Gastroesophageal sphincter (tissue), 4 donors: ENCODE results near the gene WDR46. TPM values are rescaled to one million over a fixed set of nuclear protein-coding genes. Genes with fewer than 3 reads are reported as not detected.

Source experiments
- ATAC-seq: fragments of 150-250 bp; one replicate; pipeline ENCODE4 v1.9.1; 2016; ENCODE audit warnings: mild to moderate bottlenecking, moderate library complexity
- H3K27ac ChIP-seq, 4 donors: fragments of 200-600 bp; sonication (generic) in 3 of 4; 1 replicate in 3 of 4; 2 replicates in 1 of 4; pipeline ENCODE4 v1.5.1; 2016 to 2019
- H3K27me3 ChIP-seq: fragments of 200-600 bp; sonication (generic); one replicate; pipeline ENCODE4 v1.5.1; 2019
- H3K36me3 ChIP-seq, 2 donors: fragments of 200-600 bp; sonication (generic); one replicate each; pipeline ENCODE4 v1.5.1; 2019; ENCODE audit warnings: control low read depth in 1 of 2
- H3K4me1 ChIP-seq, 3 donors: fragments of 200-600 bp; sonication (generic); 1 replicate in 2 of 3; 2 replicates in 1 of 3; pipeline ENCODE4 v1.5.1; 2016 to 2019; ENCODE audit warnings: control low read depth in 2 of 3
- H3K4me3 ChIP-seq, 2 donors: fragments of 200-600 bp; sonication (generic); one replicate each; pipeline ENCODE4 v1.5.1; 2019; ENCODE audit warnings: mild to moderate bottlenecking in 1 of 2, moderate library complexity in 1 of 2
- H3K9me3 ChIP-seq, 3 donors: fragments of 200-600 bp; sonication (generic); one replicate each; pipeline ENCODE4 v1.5.1; 2017 to 2019; ENCODE audit warnings: control low read depth in 2 of 3
- EP300 ChIP-seq: sonication (generic); formaldehyde crosslinking; IDR thresholded peaks from one replicate; pipeline ENCODE4 v1.6.1; 2017; ENCODE audit warnings: antibody characterized with exemption, mild to moderate bottlenecking
- POLR2A ChIP-seq, 2 donors: fragments of 450-650 bp; IDR thresholded peaks; one replicate each; pipeline ENCODE4 v1.6.1; 2017; ENCODE audit warnings: antibody characterized with exemption in 2 of 2, mild to moderate bottlenecking in 2 of 2, moderate library complexity in 1 of 2
- POLR2AphosphoS5 ChIP-seq: sonication (generic); formaldehyde crosslinking; IDR thresholded peaks from one replicate; pipeline ENCODE4 v1.6.1; 2017; ENCODE audit warnings: antibody characterized with exemption
- WGBS, 2 donors: methylation state at CpG; one replicate each; pipeline ENCODE4 v1.1.5; 2018; ENCODE audit warnings: low coverage in 1 of 2; 5-methylcytosine and 5-hydroxymethylcytosine counted together
- total RNA-seq, 4 donors: library from RNA; depleted of rRNA; stranded (reverse); fragments of >200 nt; gene quantifications; one replicate each; pipeline ENCODE4 v1.1.0, GENCODE V29; 2016
- TF ChIP-seq, protein P1 (sequence below), 4 experiments: fragments of 200-600 bp in 2 of 4; fragments of 450-650 bp in 2 of 4; sonication (generic) in 1 of 4; IDR thresholded peaks; one replicate each; pipeline ENCODE4 v1.5.1; 2017 to 2019; ENCODE audit warnings: antibody characterized with exemption in 4 of 4, mild to moderate bottlenecking in 2 of 4, moderate library complexity in 2 of 4

The WDR46 gene
- total RNA-seq, result 10 to 100 TPM; 26.4 to 39.2 (median 35.6) TPM

- WGBS, 2 donors, result 0% methylated on average over 10 to 13 of the region's 43 CpGs
- Histone ChIP-seq H3K4me3 (peak within 1 kb of the TSS; percentile 64 to 69), H3K27ac (peak within 1 kb of the TSS; percentile 15 to 86 (median 82)), H3K27me3 (no peaks in the 10 kb centered on the region), H3K9me3 (no peaks in the 10 kb centered on the region), H3K36me3 (peaks cover 0 to 75% of the 10 kb centered on the region in 2 donors), H3K4me1 (peaks cover 3 to 35% (median 14%) of the 10 kb centered on the region in 3 donors)
- peak; percentile 94 for ATAC-seq
- no peak for TF ChIP-seq POLR2A (IDR thresholded peaks at IDR 0.05)
- TF ChIP-seq POLR2AphosphoS5, result peak; percentile 49
Observed at GRCh38 chr6:33288921-33289783, at the start of gene WDR46, which contains the start of gene PFDN6. Gene WDR46 (minus strand): TSS chr6:33289239. CDS start chr6:33289170, 69 bp downstream. Gene PFDN6 (plus strand): TSS chr6:33289601. CDS start chr6:33289857, 256 bp downstream.

DNA sequence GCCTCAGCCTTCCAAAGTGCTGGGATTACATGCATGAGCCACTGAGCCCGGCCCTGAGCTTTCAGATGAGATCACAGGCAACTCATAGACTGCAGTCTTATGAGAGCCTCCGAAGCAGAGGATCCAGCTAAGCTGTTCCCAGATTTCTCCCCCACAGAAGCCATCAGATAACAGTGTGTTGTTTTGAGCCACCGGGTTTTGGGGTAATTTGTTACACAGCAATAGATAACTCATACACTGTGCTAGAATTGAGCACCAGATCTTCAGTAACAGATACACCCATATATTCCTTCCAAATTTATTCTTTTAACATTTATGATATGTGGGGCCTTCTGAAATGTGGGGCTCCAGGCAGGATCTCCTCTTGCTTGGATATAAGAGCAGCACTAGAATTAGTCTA is 47.5 kb upstream of the WDR46 start:
- Histone ChIP-seq H3K27me3 (no peaks in the 10 kb centered on the region), H3K9me3 (no peaks in the 10 kb centered on the region), H3K27ac (no peak overlapping the region), H3K4me1 (no peaks in the 10 kb centered on the region), H3K36me3 (no peaks in the 10 kb centered on the region), H3K4me3 (no peak overlapping the region)
- ATAC-seq, result no peak
- WGBS, 2 donors, result 57% methylated on average over 1 of the region's 3 CpGs; no CpG with 5 or more reads in 1 of the 2 donors
- TF ChIP-seq POLR2A (IDR thresholded peaks at IDR 0.05) (no peak), EP300 (no peak)
- TF ChIP-seq, protein P1, sequence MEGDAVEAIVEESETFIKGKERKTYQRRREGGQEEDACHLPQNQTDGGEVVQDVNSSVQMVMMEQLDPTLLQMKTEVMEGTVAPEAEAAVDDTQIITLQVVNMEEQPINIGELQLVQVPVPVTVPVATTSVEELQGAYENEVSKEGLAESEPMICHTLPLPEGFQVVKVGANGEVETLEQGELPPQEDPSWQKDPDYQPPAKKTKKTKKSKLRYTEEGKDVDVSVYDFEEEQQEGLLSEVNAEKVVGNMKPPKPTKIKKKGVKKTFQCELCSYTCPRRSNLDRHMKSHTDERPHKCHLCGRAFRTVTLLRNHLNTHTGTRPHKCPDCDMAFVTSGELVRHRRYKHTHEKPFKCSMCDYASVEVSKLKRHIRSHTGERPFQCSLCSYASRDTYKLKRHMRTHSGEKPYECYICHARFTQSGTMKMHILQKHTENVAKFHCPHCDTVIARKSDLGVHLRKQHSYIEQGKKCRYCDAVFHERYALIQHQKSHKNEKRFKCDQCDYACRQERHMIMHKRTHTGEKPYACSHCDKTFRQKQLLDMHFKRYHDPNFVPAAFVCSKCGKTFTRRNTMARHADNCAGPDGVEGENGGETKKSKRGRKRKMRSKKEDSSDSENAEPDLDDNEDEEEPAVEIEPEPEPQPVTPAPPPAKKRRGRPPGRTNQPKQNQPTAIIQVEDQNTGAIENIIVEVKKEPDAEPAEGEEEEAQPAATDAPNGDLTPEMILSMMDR (IDR thresholded peaks at IDR 0.05), result no peak

DNA sequence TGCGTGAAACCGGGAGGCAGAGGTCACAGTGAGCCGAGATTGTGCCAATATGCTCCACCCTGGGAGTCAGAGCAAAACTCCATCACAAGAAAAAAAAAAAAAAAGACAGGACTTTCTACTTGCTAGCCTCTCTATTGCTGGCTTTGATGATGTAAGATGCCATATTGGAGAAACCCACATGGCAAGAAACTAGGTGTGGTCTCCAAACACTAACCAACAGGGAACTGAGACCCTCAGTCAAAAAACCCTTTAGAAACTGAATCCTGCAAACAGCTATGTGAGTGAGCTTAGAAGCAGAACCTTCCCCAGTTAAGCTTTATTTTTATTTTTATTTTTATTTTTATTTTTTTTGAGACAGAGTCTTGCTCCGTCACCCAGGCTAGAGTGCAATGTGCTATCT is 46.9 kb upstream of the WDR46 start:
- Histone ChIP-seq H3K4me1 (no peaks in the 10 kb centered on the region), H3K27me3 (no peaks in the 10 kb centered on the region), H3K9me3 (no peaks in the 10 kb centered on the region), H3K27ac (no peak overlapping the region), H3K36me3 (no peaks in the 10 kb centered on the region), H3K4me3 (no peak overlapping the region)
- TF ChIP-seq, protein P1 (IDR thresholded peaks at IDR 0.05), result no peak
- TF ChIP-seq POLR2AphosphoS5, result no peak
- TF ChIP-seq POLR2A (IDR thresholded peaks at IDR 0.05), result no peak
- no peak for TF ChIP-seq EP300
- WGBS, 2 donors, result 65 to 74% methylated on average over 3 to 4 of the region's 4 CpGs
- no peak for ATAC-seq

GRCh38 chr6:33333666-33334065 is 44.6 kb upstream of the WDR46 start:
- 81 to 93% methylated on average over 3 to 4 of the region's 4 CpGs for WGBS, 2 donors
- Histone ChIP-seq H3K4me3 (no peak overlapping the region), H3K4me1 (no peaks in the 10 kb centered on the region), H3K9me3 (no peaks in the 10 kb centered on the region), H3K27ac (no peak overlapping the region), H3K27me3 (no peaks in the 10 kb centered on the region), H3K36me3 (no peaks in the 10 kb centered on the region)
- TF ChIP-seq EP300 (no peak), POLR2AphosphoS5 (no peak), POLR2A (IDR thresholded peaks at IDR 0.05) (no peak)
- TF ChIP-seq, protein P1 (IDR thresholded peaks at IDR 0.05), result no peak
- no peak for ATAC-seq

DNA sequence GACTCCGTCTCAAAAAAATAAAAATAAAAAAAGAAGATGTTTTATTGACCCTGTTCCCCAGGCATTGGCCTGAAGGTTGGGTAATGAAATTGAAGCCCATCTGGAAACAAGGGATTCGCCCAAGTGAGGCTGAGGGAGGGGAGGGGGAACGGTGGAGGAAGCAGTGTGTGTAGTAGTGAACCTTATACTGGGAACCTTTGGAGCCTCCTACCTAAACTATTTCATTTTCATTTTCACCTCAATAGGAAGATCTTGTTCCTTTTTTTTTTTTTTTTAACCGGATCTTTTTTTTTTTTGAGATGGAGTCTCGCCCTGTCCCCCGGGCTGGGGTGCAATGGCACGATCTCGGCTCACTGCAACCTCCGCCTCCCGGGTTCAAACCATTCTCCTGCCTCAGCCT is 41.7 kb upstream of the WDR46 start:
- no peak for ATAC-seq
- Histone ChIP-seq H3K27me3 (no peaks in the 10 kb centered on the region), H3K4me1 (no peaks in the 10 kb centered on the region), H3K36me3 (no peaks in the 10 kb centered on the region), H3K9me3 (no peaks in the 10 kb centered on the region), H3K4me3 (no peak overlapping the region), H3K27ac (no peak overlapping the region)
- TF ChIP-seq POLR2A (IDR thresholded peaks at IDR 0.05), result no peak
- no peak for TF ChIP-seq EP300
- no peak for TF ChIP-seq POLR2AphosphoS5
- TF ChIP-seq, protein P1 (IDR thresholded peaks at IDR 0.05), result no peak
- WGBS, 2 donors, result 92 to 94% methylated on average over 6 to 9 of the region's 10 CpGs
